Smooth muscle cell (in vitro differentiated cells): Measurements from ENCODE around the gene MIX23. TPM values are rescaled to one million over a fixed set of nuclear protein-coding genes. Genes with fewer than 3 reads are reported as not detected.
"Not testable (repeated sequence)": the region's sequence is repeated elsewhere in the genome, so short reads cannot be mapped to it uniquely, and the experiment has no call there.

Source experiments
- DNase-seq: peaks from one replicate; lab custom pipeline; 2025; ENCODE audit not compliant: unreplicated experiment; lab: John Stamatoyannopoulos, UW
- H2AFZ ChIP-seq: fragments of 200-600 bp; sonication (generic); 2 replicates; pipeline ENCODE4 v1.6.0; 2016; ENCODE audit warnings: antibody characterized with exemption, low read depth, mild to moderate bottlenecking
- H3F3A ChIP-seq: fragments of 200-600 bp; sonication (generic); 2 replicates; pipeline ENCODE4 v1.6.0; 2017; ENCODE audit warnings: antibody characterized with exemption, low read depth
- H3K27ac ChIP-seq: fragments of 200-600 bp; sonication (generic); 2 replicates; pipeline ENCODE4 v1.5.1; 2016; ENCODE audit warnings: low read depth, mild to moderate bottlenecking
- H3K27me3 ChIP-seq: fragments of 200-600 bp; sonication (generic); 2 replicates; pipeline ENCODE4 v1.6.1; 2016; ENCODE audit warnings: low read depth, mild to moderate bottlenecking
- H3K36me3 ChIP-seq: fragments of 200-600 bp; sonication (generic); 2 replicates; pipeline ENCODE4 v1.5.1; 2016; ENCODE audit warnings: low read depth
- H3K4me1 ChIP-seq: fragments of 200-600 bp; sonication (generic); 2 replicates; pipeline ENCODE4 v1.5.1; 2016; ENCODE audit warnings: low read depth
- H3K4me2 ChIP-seq: fragments of 200-600 bp; sonication (generic); 2 replicates; pipeline ENCODE4 v1.6.0; 2016; ENCODE audit warnings: mild to moderate bottlenecking
- H3K4me3 ChIP-seq: fragments of 200-600 bp; sonication (generic); 2 replicates; pipeline ENCODE4 v1.5.1; 2016; ENCODE audit warnings: mild to moderate bottlenecking
- H3K79me2 ChIP-seq: fragments of 200-600 bp; sonication (generic); 2 replicates; pipeline ENCODE4 v1.6.0; 2016; ENCODE audit warnings: low read depth, mild to moderate bottlenecking
- H3K9ac ChIP-seq: fragments of 200-600 bp; sonication (generic); 2 replicates; pipeline ENCODE4 v1.6.0; 2016; ENCODE audit warnings: low read depth
- H3K9me3 ChIP-seq: fragments of 200-600 bp; sonication (generic); replicated peaks from 2 replicates; pipeline ENCODE4 v1.5.1; 2016; ENCODE audit warnings: low read depth
- H4K20me1 ChIP-seq: fragments of 200-600 bp; sonication (generic); 2 replicates; pipeline ENCODE4 v1.6.0; 2016; ENCODE audit warnings: low read depth
- CTCF ChIP-seq: fragments of 200-600 bp; sonication (generic); IDR thresholded peaks from 2 replicates; pipeline ENCODE4 v1.5.1; 2017; ENCODE audit warnings: borderline replicate concordance, mild to moderate bottlenecking, antibody characterized with exemption; ENCODE audit not compliant: insufficient read depth, poor library complexity, severe bottlenecking
- WGBS: methylation state at CpG from one replicate; pipeline ENCODE4 v1.1.7; 2016; ENCODE audit warnings: low lambda C conversion rate; 5-methylcytosine and 5-hydroxymethylcytosine counted together
- polyA plus RNA-seq: library from polyadenylated mRNA; unstranded; fragments of >200 nt; fragmentation: Nextera tagmentation; extraction: Ambion mirVana; gene quantifications from 2 replicates; pipeline ENCODE4 v1.2.1, GENCODE V29; 2016
- total RNA-seq: library from RNA; depleted of rRNA; stranded (reverse); fragments of >200 nt; gene quantifications from 2 replicates; pipeline ENCODE4 v1.2.3, GENCODE V29; 2014

MIX23 gene
- total and polyA plus RNA-seq, 2 experiments from 2014 or later: 43.4 to 48.8 TPM

GRCh38 chr3:122374034-122374433, 9.0 kb downstream of the MIX23 start:
- Histone ChIP-seq H4K20me1 (peaks cover 9% of the 10 kb centered on the region), H3K27ac (no peak overlapping the region), H3F3A (no peaks in the 10 kb centered on the region), H3K79me2 (peaks cover 13% of the 10 kb centered on the region), H3K27me3 (no peaks in the 10 kb centered on the region), H3K4me3 (no peak overlapping the region), H3K9me3 (no peaks in the 10 kb centered on the region), H3K9ac (no peak overlapping the region), H3K4me1 (no peaks in the 10 kb centered on the region), H3K4me2 (no peak overlapping the region), H2AFZ (no peak overlapping the region), H3K36me3 (peaks cover 7% of the 10 kb centered on the region)
- TF ChIP-seq CTCF: no peak
- DNase-seq: no peak
- 100% methylated on average over 1 of the region's 1 CpG for WGBS

- Histone ChIP-seq H3K4me2 (no peak overlapping the region), H4K20me1 (no peaks in the 10 kb centered on the region), H3K4me1 (no peaks in the 10 kb centered on the region), H3K79me2 (no peaks in the 10 kb centered on the region), H3K4me3 (no peak overlapping the region), H3F3A (no peaks in the 10 kb centered on the region), H3K9ac (no peak overlapping the region), H2AFZ (no peak overlapping the region), H3K36me3 (peaks cover 16% of the 10 kb centered on the region), H3K9me3 (no peaks in the 10 kb centered on the region), H3K27me3 (no peaks in the 10 kb centered on the region), H3K27ac (no peak overlapping the region)
- no peak for TF ChIP-seq CTCF
- DNase-seq: no peak
- WGBS: 94% methylated on average over 5 of the region's 5 CpGs
These were observed 16.7 kb downstream of the MIX23 start for GRCh38 chr3:122366379-122366749.

GRCh38 chr3:122365582-122366378, 17.3 kb downstream of the MIX23 start:
- 95% methylated on average over 10 of the region's 10 CpGs for WGBS
- DNase-seq: not testable (repeated sequence)

GRCh38 chr3:122365073-122365472, 18.0 kb downstream of the MIX23 start:
- Histone ChIP-seq H3K27ac (no peak overlapping the region), H3K9ac (no peak overlapping the region), H3K79me2 (no peaks in the 10 kb centered on the region), H3K27me3 (no peaks in the 10 kb centered on the region), H3K4me1 (no peaks in the 10 kb centered on the region), H3K9me3 (no peaks in the 10 kb centered on the region), H3F3A (no peaks in the 10 kb centered on the region), H2AFZ (no peak overlapping the region), H3K36me3 (peaks cover 12% of the 10 kb centered on the region), H3K4me3 (no peak overlapping the region), H4K20me1 (no peaks in the 10 kb centered on the region), H3K4me2 (no peak overlapping the region)
- WGBS: 93% methylated on average over 1 of the region's 1 CpG
- no peak for TF ChIP-seq CTCF
- no peak for DNase-seq

More at GRCh38 chr3:122365582-122366378, 17.3 kb downstream of the MIX23 start:
- peaks cover 15% of the 10 kb centered on the region for H3K36me3 ChIP-seq
- not testable (repeated sequence) for H3K4me1 ChIP-seq, H2AFZ ChIP-seq, H4K20me1 ChIP-seq, H3K27me3 ChIP-seq, H3K27ac ChIP-seq, H3F3A ChIP-seq, H3K9me3 ChIP-seq, H3K4me3 ChIP-seq, H3K79me2 ChIP-seq, H3K9ac ChIP-seq, H3K4me2 ChIP-seq
